PC-3 (cell line): Measurements from ENCODE around the gene CD180. TPM values are rescaled to one million over a fixed set of nuclear protein-coding genes. Genes with fewer than 3 reads are reported as not detected.

Source experiments
- ATAC-seq: fragments of 200-7000 bp; cut with Tn5 transposase; 2 replicates; pipeline ENCODE4 v1.9.1; 2020; ENCODE audit warnings: mild to moderate bottlenecking, moderate library complexity
- BruUV-seq: library from RNA; stranded (reverse); fragments of 400-500 nt; replicated peaks from 2 replicates; lab custom pipeline; 2021; lab: Mats Ljungman, UMichigan
- CTCF ChIA-PET: fragments of 300-600 bp; sonication (Branson Sonifier 250); formaldehyde crosslinking; loops from one replicate; lab custom pipeline; 2022; ENCODE audit warnings: antibody characterized with exemption; lab: Charles Lee
- POLR2A ChIA-PET: fragments of 300-600 bp; sonication (Branson Sonifier 250); formaldehyde crosslinking; loops from one replicate; lab custom pipeline; 2022; ENCODE audit warnings: antibody characterized with exemption; ENCODE audit not compliant: unreplicated experiment; lab: Charles Lee
- DNase-seq: peaks from one replicate; pipeline ENCODE4 v3.0.0-alpha.2; 2015
- H2AFZ ChIP-seq: fragments of 300-600 bp; sonication (generic); 2 replicates; pipeline ENCODE4 v1.6.0; 2016; ENCODE audit warnings: antibody characterized with exemption, low read length
- H3F3A ChIP-seq: fragments of 300-600 bp; sonication (generic); one replicate; pipeline ENCODE4 v1.6.0; 2017; ENCODE audit warnings: antibody characterized with exemption, low read length, control low read depth, mild to moderate bottlenecking; ENCODE audit not compliant: unreplicated experiment
- H3K27ac ChIP-seq: fragments of 300-600 bp; sonication (generic); 2 replicates; pipeline ENCODE4 v1.5.1; 2016; ENCODE audit warnings: mild to moderate bottlenecking, low read length
- H3K27me3 ChIP-seq: fragments of 300-600 bp; sonication (generic); 2 replicates; pipeline ENCODE4 v1.6.1; 2016; ENCODE audit warnings: low read length, mixed read lengths
- H3K36me3 ChIP-seq: fragments of 300-600 bp; sonication (generic); 2 replicates; pipeline ENCODE4 v1.6.1; 2016; ENCODE audit warnings: low read depth, mixed run types, low read length, mixed read lengths
- H3K4me1 ChIP-seq: fragments of 300-600 bp; sonication (generic); 2 replicates; pipeline ENCODE4 v1.5.1; 2016; ENCODE audit warnings: low read length; ENCODE audit not compliant: insufficient read depth
- H3K4me2 ChIP-seq: fragments of 300-600 bp; sonication (generic); 2 replicates; pipeline ENCODE4 v1.6.0; 2016; ENCODE audit warnings: low read length
- H3K4me3 ChIP-seq: fragments of 300-600 bp; sonication (generic); 2 replicates; pipeline ENCODE4 v1.5.1; 2016; ENCODE audit warnings: mild to moderate bottlenecking, low read length, mixed read lengths
- H3K79me2 ChIP-seq: fragments of 300-600 bp; sonication (generic); 2 replicates; pipeline ENCODE4 v1.6.1; 2017; ENCODE audit warnings: low read length, mixed read lengths
- H3K9ac ChIP-seq: fragments of 300-600 bp; sonication (generic); 2 replicates; pipeline ENCODE4 v1.6.0; 2016; ENCODE audit warnings: mild to moderate bottlenecking, low read length
- H3K9me2 ChIP-seq: fragments of 300-600 bp; sonication (generic); replicated peaks from 2 replicates; pipeline ENCODE4 v1.6.1; 2016; ENCODE audit warnings: mixed run types, low read length, mixed read lengths
- H3K9me3 ChIP-seq: fragments of 300-600 bp; sonication (generic); 2 replicates; pipeline ENCODE4 v1.6.1; 2016; ENCODE audit warnings: low read length, mixed read lengths
- H4K20me1 ChIP-seq: fragments of 300-600 bp; sonication (generic); 2 replicates; pipeline ENCODE4 v1.6.1; 2016; ENCODE audit warnings: low read length, mixed read lengths
- EZH2 ChIP-seq: fragments of 300-600 bp; sonication (generic); IDR thresholded peaks from one replicate; pipeline ENCODE4 v1.6.1; 2017; ENCODE audit warnings: antibody characterized with exemption, mild to moderate bottlenecking, low read length; ENCODE audit not compliant: unreplicated experiment
- EZH2phosphoT487 ChIP-seq: fragments of 300-600 bp; sonication (generic); IDR thresholded peaks from 2 replicates; pipeline ENCODE4 v1.6.1; 2018; ENCODE audit warnings: mild to moderate bottlenecking, antibody characterized with exemption, low read length, borderline replicate concordance
- intact Hi-C: fragments of 100-400 bp; cut with micrococcal nuclease; formaldehyde crosslinking; loops from 2 replicates; pipeline ENCODE4 v1.9.0; 2023
- total RNA-seq: library from RNA; depleted of rRNA; stranded (reverse); fragments of >200 nt; gene quantifications from 2 replicates; pipeline ENCODE4 v1.2.3, GENCODE V29; 2014
- TF ChIP-seq, protein P1 (sequence below): fragments of 300-600 bp; sonication (generic); conservative IDR thresholded peaks from 2 replicates; pipeline ENCODE4 v1.5.1; 2017; ENCODE audit warnings: antibody characterized with exemption, low read depth, mild to moderate bottlenecking, low read length

Gene CD180
- total RNA-seq, 1 experiment from 2014 or later = not detected

DNA sequence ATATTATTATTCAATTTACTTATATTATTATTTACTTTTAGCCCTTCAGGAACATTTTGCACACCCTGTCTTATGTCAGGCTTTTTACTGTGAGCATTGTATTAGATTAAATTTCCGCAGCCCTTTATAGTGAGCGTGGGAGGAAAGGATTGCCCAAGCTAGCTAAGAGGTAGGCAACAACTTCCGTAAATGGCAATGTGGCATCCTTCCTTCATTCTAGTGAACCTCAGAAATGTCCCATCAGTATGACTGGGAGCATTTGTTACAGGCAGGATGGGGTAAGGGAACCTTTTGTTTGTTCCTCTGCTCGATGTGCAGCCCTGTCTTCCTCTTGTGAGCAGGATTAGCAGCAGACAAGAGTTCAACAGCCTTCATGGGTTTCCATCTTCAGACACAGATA is 6.2 kb upstream of the CD180 start:
- ChIA-PET CTCF (no interaction called here), POLR2A (no interaction called here)
- DNase-seq (no peak), ATAC-seq (no peak)
- H3K9me2 ChIP-seq = no peaks in the 10 kb centered on the region
- no peak overlapping the region for H2AFZ ChIP-seq
- H4K20me1 ChIP-seq = no peaks in the 10 kb centered on the region
- no peak overlapping the region for H3K9ac ChIP-seq
- H3K27me3 ChIP-seq = no peaks in the 10 kb centered on the region
- no peak overlapping the region for H3K27ac ChIP-seq
- H3K36me3 ChIP-seq = no peaks in the 10 kb centered on the region
- no peaks in the 10 kb centered on the region for H3K9me3 ChIP-seq
- intact Hi-C loops = no loop called here
- TF ChIP-seq, protein P1, sequence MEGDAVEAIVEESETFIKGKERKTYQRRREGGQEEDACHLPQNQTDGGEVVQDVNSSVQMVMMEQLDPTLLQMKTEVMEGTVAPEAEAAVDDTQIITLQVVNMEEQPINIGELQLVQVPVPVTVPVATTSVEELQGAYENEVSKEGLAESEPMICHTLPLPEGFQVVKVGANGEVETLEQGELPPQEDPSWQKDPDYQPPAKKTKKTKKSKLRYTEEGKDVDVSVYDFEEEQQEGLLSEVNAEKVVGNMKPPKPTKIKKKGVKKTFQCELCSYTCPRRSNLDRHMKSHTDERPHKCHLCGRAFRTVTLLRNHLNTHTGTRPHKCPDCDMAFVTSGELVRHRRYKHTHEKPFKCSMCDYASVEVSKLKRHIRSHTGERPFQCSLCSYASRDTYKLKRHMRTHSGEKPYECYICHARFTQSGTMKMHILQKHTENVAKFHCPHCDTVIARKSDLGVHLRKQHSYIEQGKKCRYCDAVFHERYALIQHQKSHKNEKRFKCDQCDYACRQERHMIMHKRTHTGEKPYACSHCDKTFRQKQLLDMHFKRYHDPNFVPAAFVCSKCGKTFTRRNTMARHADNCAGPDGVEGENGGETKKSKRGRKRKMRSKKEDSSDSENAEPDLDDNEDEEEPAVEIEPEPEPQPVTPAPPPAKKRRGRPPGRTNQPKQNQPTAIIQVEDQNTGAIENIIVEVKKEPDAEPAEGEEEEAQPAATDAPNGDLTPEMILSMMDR = no peak
- TF ChIP-seq EZH2phosphoT487 (no peak), EZH2 (no peak)
- no peak overlapping the region for H3K4me2 ChIP-seq
- H3K79me2 ChIP-seq = no peaks in the 10 kb centered on the region
- peaks cover 9% of the 10 kb centered on the region for H3F3A ChIP-seq
- BruUV-seq = no TSS peak
- H3K4me1 ChIP-seq = peaks cover 26% of the 10 kb centered on the region
- no peak overlapping the region for H3K4me3 ChIP-seq

DNA sequence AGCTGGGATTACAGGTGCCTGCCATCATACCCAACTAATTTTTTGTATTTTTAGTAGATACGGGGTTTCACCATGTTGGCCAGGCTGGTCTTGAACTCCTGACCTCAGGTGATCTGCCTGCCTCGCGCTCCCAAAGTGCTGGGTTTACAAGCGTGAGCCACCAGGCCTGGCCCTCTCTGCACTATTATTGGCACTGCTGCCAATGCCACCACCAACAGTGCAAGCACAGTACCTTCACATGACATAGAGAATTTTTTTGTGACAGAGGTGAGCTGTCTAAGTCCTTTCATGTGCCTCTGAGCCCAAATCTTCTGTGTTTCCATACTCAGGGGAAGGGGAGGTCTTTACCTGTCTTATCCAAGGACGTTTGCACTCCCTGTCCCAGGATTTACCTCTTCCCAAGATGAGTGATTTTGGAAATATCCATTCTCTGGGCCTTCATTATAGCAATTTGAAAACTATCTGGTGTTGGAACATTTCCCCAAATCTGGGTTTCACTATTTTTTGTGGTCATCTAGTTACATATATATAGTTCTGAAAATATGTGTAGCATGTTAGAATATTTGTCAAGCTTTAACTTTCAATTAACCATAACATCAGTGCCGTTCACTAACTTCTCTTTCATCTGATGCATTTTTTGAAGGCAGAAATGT is 5.4 kb upstream of the CD180 start:
- H3K4me3 ChIP-seq = no peak overlapping the region
- intact Hi-C loops = no loop called here
- H2AFZ ChIP-seq = no peak overlapping the region
- no peaks in the 10 kb centered on the region for H3K9me2 ChIP-seq
- BruUV-seq = no TSS peak
- no peak for ATAC-seq
- POLR2A ChIA-PET = interaction anchor here (0.6 kb wide), 1 partner anchor 9 kb away, joined by 6 read pairs; no protein-coding TSS in a partner anchor
- no peak for DNase-seq
- no peaks in the 10 kb centered on the region for H3K9me3 ChIP-seq
- CTCF ChIA-PET = no interaction called here
- H3K79me2 ChIP-seq = no peaks in the 10 kb centered on the region
- TF ChIP-seq EZH2 (no peak), EZH2phosphoT487 (no peak)
- TF ChIP-seq, protein P1 = no peak
- H3K27ac ChIP-seq = no peak overlapping the region
- peaks cover 19% of the 10 kb centered on the region for H3K4me1 ChIP-seq
- no peak overlapping the region for H3K4me2 ChIP-seq
- no peak overlapping the region for H3K9ac ChIP-seq
- H3K36me3 ChIP-seq = no peaks in the 10 kb centered on the region
- peaks cover 9% of the 10 kb centered on the region for H3F3A ChIP-seq
- H4K20me1 ChIP-seq = no peaks in the 10 kb centered on the region
- no peaks in the 10 kb centered on the region for H3K27me3 ChIP-seq

DNA sequence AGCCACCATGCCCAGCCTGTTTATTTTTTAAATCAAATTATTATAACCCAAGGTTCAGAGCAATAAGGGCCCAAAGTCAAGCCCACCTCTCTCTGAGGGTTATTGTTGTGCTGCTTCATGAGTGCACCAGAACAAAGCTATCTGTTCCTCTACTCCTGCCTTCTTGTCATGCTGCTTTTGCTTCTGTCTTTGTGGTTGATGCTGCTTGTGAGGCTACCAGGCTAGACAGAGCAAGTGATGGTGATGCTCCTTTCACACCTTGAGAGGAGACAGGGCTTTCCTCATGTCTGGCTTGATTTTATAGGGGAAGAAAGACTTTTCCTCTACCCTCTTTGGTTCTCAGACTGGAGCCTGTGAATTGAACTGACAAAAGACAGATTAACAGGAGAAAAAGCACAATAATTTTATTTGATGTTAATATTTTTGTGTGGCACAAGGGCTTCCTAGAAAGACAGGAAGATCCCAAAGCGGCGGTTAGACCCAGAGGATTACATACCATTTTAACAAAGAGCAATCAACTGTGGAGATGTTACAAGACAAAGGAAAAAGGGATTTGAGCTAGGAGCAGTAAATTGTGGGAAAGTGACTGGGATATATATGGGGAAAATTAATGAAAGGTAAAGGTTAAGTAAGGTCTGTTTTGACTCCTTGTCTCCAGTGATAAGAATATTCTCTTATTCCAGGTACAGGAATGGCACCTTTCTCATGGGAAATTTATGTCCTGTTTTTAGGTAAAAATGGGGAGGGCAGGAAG is 4.4 kb upstream of the CD180 start:
- BruUV-seq = no TSS peak
- Histone ChIP-seq H3K4me3 (no peak overlapping the region), H3K9me2 (no peaks in the 10 kb centered on the region), H3K9me3 (no peaks in the 10 kb centered on the region), H3K79me2 (no peaks in the 10 kb centered on the region), H4K20me1 (no peaks in the 10 kb centered on the region), H3K36me3 (no peaks in the 10 kb centered on the region), H3K4me1 (peaks cover 13% of the 10 kb centered on the region), H3F3A (peaks cover 3% of the 10 kb centered on the region), H3K9ac (no peak overlapping the region), H3K4me2 (no peak overlapping the region), H2AFZ (no peak overlapping the region), H3K27me3 (no peaks in the 10 kb centered on the region), H3K27ac (no peak overlapping the region)
- ATAC-seq (no peak), DNase-seq (no peak)
- no peak for TF ChIP-seq EZH2
- TF ChIP-seq, protein P1 = no peak
- TF ChIP-seq EZH2phosphoT487 = no peak
- ChIA-PET CTCF (no interaction called here), POLR2A (no interaction called here)
- intact Hi-C loops = no loop called here
